H1 (cell line): Measurements from ENCODE around the gene ARHGAP26. TPM values are rescaled to one million over a fixed set of nuclear protein-coding genes. Genes with fewer than 3 reads are reported as not detected.

Experiments used
- CTCF ChIA-PET: fragments of 300-600 bp; sonication (Branson Sonifier 250); formaldehyde crosslinking; loops from one replicate; lab custom pipeline; 2021; ENCODE audit not compliant: partially characterized antibody; lab: Charles Lee
- POLR2A ChIA-PET: fragments of 300-600 bp; sonication (Branson Sonifier 250); formaldehyde crosslinking; loops from one replicate; lab custom pipeline; 2021; ENCODE audit warnings: inconsistent platforms; ENCODE audit not compliant: partially characterized antibody; lab: Charles Lee
- DNase-seq, 2 experiments: peaks; one replicate each; pipeline versions ENCODE4 v3.0.0 to v3.0.0-alpha.2; 2010 to 2022; ENCODE audit warnings: low spot score in 2 of 2, low read depth in 1 of 2, mixed read lengths in 1 of 2
- FAIRE-seq: peaks from 2 replicates; lab custom pipeline; 2011; peaks lifted over from hg19 to GRCh38; lab: Jason Lieb, UNC
- H2AFZ ChIP-seq: 2 replicates; pipeline ENCODE4 v1.8.1; 2012; ENCODE audit warnings: low read length, inconsistent platforms
- H2AK5ac ChIP-seq: 2 replicates; pipeline ENCODE4 v1.6.1; 2013; ENCODE audit warnings: low read depth, low read length
- H2BK120ac ChIP-seq: replicated peaks from 2 replicates; pipeline ENCODE3; 2013; ENCODE audit warnings: low read depth, low read length, inconsistent platforms
- H2BK12ac ChIP-seq: 2 replicates; pipeline ENCODE4 v1.6.1; 2013; ENCODE audit warnings: low read depth, low read length
- H2BK15ac ChIP-seq: 2 replicates; pipeline ENCODE4 v1.6.1; 2013; ENCODE audit warnings: low read length
- H2BK20ac ChIP-seq: 2 replicates; pipeline ENCODE4 v1.6.1; 2013; ENCODE audit warnings: low read length
- H2BK5ac ChIP-seq: 2 replicates; pipeline ENCODE4 v1.6.1; 2013; ENCODE audit warnings: low read depth, low read length
- H3K14ac ChIP-seq: 2 replicates; pipeline ENCODE4 v1.6.1; 2013; ENCODE audit warnings: inconsistent platforms; ENCODE audit not compliant: insufficient read length
- H3K18ac ChIP-seq: 2 replicates; pipeline ENCODE4 v1.6.1; 2013; ENCODE audit warnings: low read length; ENCODE audit errors: extremely low read depth
- H3K23ac ChIP-seq: 2 replicates; pipeline ENCODE4 v1.6.1; 2013; ENCODE audit warnings: inconsistent platforms; ENCODE audit not compliant: insufficient read length
- H3K23me2 ChIP-seq: 2 replicates; pipeline ENCODE4 v1.6.1; 2013; ENCODE audit warnings: low read depth, low read length
- H3K27ac ChIP-seq: 2 replicates; pipeline ENCODE4 v1.6.1; 2011; ENCODE audit warnings: low read depth, low read length, inconsistent platforms
- H3K27me3 ChIP-seq, 4 experiments: replicated peaks in 1 of 4; 1 replicate in 1 of 4; 2 replicates in 3 of 4; pipeline versions ENCODE4 v1.6.1 to v1.8.1; 2011 to 2013; ENCODE audit warnings: low read length in 3 of 4, mild to moderate bottlenecking in 3 of 4, inconsistent platforms in 2 of 4, mixed read lengths in 2 of 4, moderate library complexity in 1 of 4; ENCODE audit not compliant: control insufficient read depth in 3 of 4, insufficient read depth in 3 of 4; ENCODE audit errors: extremely low read depth in 1 of 4
- H3K36me3 ChIP-seq, 4 experiments: 2 replicates each; pipeline versions ENCODE4 v1.6.1 to v1.8.1; 2011 to 2013; ENCODE audit warnings: mild to moderate bottlenecking in 4 of 4, low read length in 3 of 4, moderate library complexity in 2 of 4, control low read depth in 1 of 4, inconsistent platforms in 1 of 4; ENCODE audit not compliant: insufficient read depth in 4 of 4, control insufficient read depth in 2 of 4
- H3K4ac ChIP-seq: replicated peaks from 2 replicates; pipeline ENCODE3; 2013; ENCODE audit warnings: low read length, low read depth, mixed read lengths, inconsistent platforms; ENCODE audit not compliant: insufficient read length
- H3K4me1 ChIP-seq, 4 experiments: replicated peaks in 1 of 4; 1 replicate in 1 of 4; 2 replicates in 3 of 4; pipeline versions ENCODE4 v1.6.1 to v1.8.1; 2011 to 2013; ENCODE audit warnings: low read length in 3 of 4, inconsistent platforms in 2 of 4, mixed read lengths in 1 of 4; ENCODE audit not compliant: insufficient read depth in 4 of 4, control insufficient read depth in 3 of 4
- H3K4me2 ChIP-seq, 2 experiments: 2 replicates each; pipeline versions ENCODE4 v1.6.1 to v1.8.1; 2011 to 2013; ENCODE audit warnings: low read depth in 2 of 2, low read length in 2 of 2, control low read depth in 1 of 2, inconsistent platforms in 1 of 2, mild to moderate bottlenecking in 1 of 2; ENCODE audit not compliant: insufficient read depth in 1 of 2
- H3K4me3 ChIP-seq, 4 experiments: fragments of 200-600, 300-600 bp in 1 of 4; sonication (generic), shearing (Covaris generic), sonication (Bioruptor Twin) in 1 of 4; 2 replicates each; pipeline versions ENCODE4 v1.5.1 to v1.8.1; 2011 to 2016; ENCODE audit warnings: low read length in 4 of 4, low read depth in 3 of 4, control low read depth in 2 of 4, inconsistent platforms in 2 of 4, mild to moderate bottlenecking in 2 of 4, mixed read lengths in 1 of 4, moderate library complexity in 1 of 4; ENCODE audit not compliant: insufficient read depth in 2 of 4; ENCODE audit errors: extremely low read depth in 1 of 4
- H3K56ac ChIP-seq: replicated peaks from 2 replicates; pipeline ENCODE3; 2013; ENCODE audit warnings: low read depth, mild to moderate bottlenecking, mixed read lengths, low read length, inconsistent platforms; ENCODE audit not compliant: insufficient read length
- H3K79me1 ChIP-seq: 2 replicates; pipeline ENCODE4 v1.6.1; 2013; ENCODE audit warnings: low read depth, low read length, control low read depth
- H3K79me2 ChIP-seq, 2 experiments: 2 replicates each; pipeline versions ENCODE4 v1.6.1 to v1.8.1; 2012 to 2013; ENCODE audit warnings: low read length in 2 of 2, mild to moderate bottlenecking in 2 of 2, inconsistent platforms in 1 of 2; ENCODE audit not compliant: insufficient read depth in 2 of 2, control insufficient read depth in 1 of 2
- H3K9ac ChIP-seq, 4 experiments: replicated peaks in 1 of 4; 1 replicate in 1 of 4; 2 replicates in 3 of 4; pipeline versions ENCODE4 v1.6.1 to v1.8.1; 2011 to 2013; ENCODE audit warnings: low read depth in 3 of 4, low read length in 3 of 4, control low read depth in 2 of 4, mild to moderate bottlenecking in 2 of 4, moderate library complexity in 2 of 4, inconsistent platforms in 1 of 4; ENCODE audit errors: extremely low read depth in 1 of 4
- H3K9me3 ChIP-seq, 2 experiments: 2 replicates each; pipeline versions ENCODE4 v1.6.1 to v1.8.1; 2012 to 2013; ENCODE audit warnings: mild to moderate bottlenecking in 2 of 2, moderate library complexity in 2 of 2, control low read depth in 1 of 2, inconsistent platforms in 1 of 2, low read depth in 1 of 2, low read length in 1 of 2, mixed read lengths in 1 of 2; ENCODE audit not compliant: insufficient read depth in 2 of 2
- H4K20me1 ChIP-seq, 2 experiments: replicated peaks in 1 of 2; 2 replicates each; pipeline versions ENCODE3 to v1.8.1; 2011 to 2013; ENCODE audit warnings: inconsistent platforms in 2 of 2, low read length in 2 of 2, mild to moderate bottlenecking in 1 of 2; ENCODE audit not compliant: insufficient read depth in 2 of 2, control insufficient read depth in 1 of 2
- H4K5ac ChIP-seq: 2 replicates; pipeline ENCODE4 v1.6.1; 2013; ENCODE audit warnings: low read length, low read depth, mixed read lengths, inconsistent platforms; ENCODE audit not compliant: insufficient read length
- H4K8ac ChIP-seq: 2 replicates; pipeline ENCODE4 v1.8.0; 2013; ENCODE audit warnings: mild to moderate bottlenecking, moderate library complexity, low read length, inconsistent platforms; ENCODE audit not compliant: insufficient read depth; ENCODE audit errors: extremely low read depth
- H4K91ac ChIP-seq: replicated peaks from 2 replicates; pipeline ENCODE3; 2013; ENCODE audit warnings: low read length, mixed read lengths, inconsistent platforms; ENCODE audit not compliant: insufficient read length
- BRCA1 ChIP-seq: IDR thresholded peaks from 2 replicates; pipeline ENCODE4 v1.6.1; 2012; ENCODE audit warnings: low read depth, low read length, improper control_type of control experiment
- TCF12 ChIP-seq: IDR thresholded peaks from 2 replicates; pipeline ENCODE4 v1.6.1; 2011; ENCODE audit warnings: low read depth, mild to moderate bottlenecking, low read length
- WGBS, 2 experiments: shearing (Covaris generic) in 1 of 2; methylation state at CpG; one replicate each; pipeline versions ENCODE4 v1.1.6 to v1.1.7; 2013 to 2015; ENCODE audit warnings: low lambda C conversion rate in 2 of 2, mixed read lengths in 2 of 2, inconsistent platforms in 1 of 2, low coverage in 1 of 2, missing lambda C conversion rate in 1 of 2; ENCODE audit not compliant: insufficient replicate concordance in 2 of 2, insufficient coverage in 1 of 2, insufficient read length in 1 of 2; ENCODE audit errors: extremely low coverage in 1 of 2, missing lambda C conversion rate in 1 of 2; 5-methylcytosine and 5-hydroxymethylcytosine counted together
- polyA plus RNA-seq, 7 experiments: library from polyadenylated mRNA; depleted of rRNA in 3 of 7; stranded (reverse) in 5 of 7; unstranded in 2 of 7; fragments of >200 nt in 5 of 7; fragments of 200-250 nt in 2 of 7; gene quantifications; 1 replicate in 5 of 7; 2 replicates in 1 of 7; 4 replicates in 1 of 7; pipeline versions ENCODE4 v1.2.1 to v1.2.3, GENCODE V29; 2011 to 2013; ENCODE audit warnings: missing spikeins in 2 of 7, mixed read lengths in 2 of 7
- total RNA-seq: library from RNA; stranded (reverse); fragmentation: NEBNext Ultra II Directional; extraction: Animal tissue kit (Norgen Biotek cat#: 25700); gene quantifications from 2 replicates; pipeline ENCODE4 v1.2.1, GENCODE V29; 2021

Gene ARHGAP26
- total and polyA plus RNA-seq, 2 of the 8 experiments (the other 6 are each of a cell fraction or from before 2014, with no cell fraction given), result 7.1 to 24.8 TPM

DNA sequence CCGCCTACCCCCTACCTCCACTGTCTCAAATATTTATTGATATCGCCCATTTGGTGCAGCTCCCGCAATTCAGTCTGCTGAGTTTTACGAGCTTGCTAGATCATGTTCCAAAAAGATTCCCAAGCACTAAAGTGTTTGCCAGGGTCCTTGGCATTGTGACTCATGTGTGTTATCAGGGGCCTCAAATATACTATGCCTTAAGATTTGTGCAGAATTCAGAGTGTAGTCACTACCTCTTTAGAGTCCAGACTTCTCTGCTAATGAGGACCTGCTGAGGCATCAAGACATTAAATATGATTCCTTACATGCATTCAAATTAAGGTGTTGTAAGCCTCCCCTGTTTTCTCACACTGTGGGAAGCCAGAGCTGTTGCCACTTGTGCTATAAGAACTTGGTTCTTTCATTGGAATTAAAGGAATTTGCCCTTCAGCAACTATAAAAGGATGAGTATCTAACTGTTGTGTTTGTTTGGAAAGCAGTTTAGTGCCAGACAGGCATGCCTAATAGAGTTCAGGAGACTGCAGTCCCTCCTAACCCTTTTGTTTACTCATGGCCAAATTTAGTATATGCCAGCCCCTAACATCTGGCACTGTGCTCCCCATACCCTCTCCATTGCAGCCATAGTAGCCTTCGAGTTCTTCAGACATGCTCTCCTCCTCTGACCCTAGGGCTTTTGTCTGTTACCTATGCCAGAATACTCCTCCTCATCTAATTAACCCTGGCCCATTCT lies 316.9 kb downstream of the ARHGAP26 start:
- POLR2A ChIA-PET, result no interaction called here
- Histone ChIP-seq H2BK15ac (no peak overlapping the region), H4K91ac (no peak overlapping the region), H3K23ac (no peak overlapping the region), H4K5ac (no peak overlapping the region), H3K4me1 (peaks cover 0 to 7% (median 2%) of the 10 kb centered on the region in 4 experiments; a peak in 3 of 7 replicates), H2AK5ac (0 out of 2 replicates have a peak overlapping the region, but pooled peaks have one; percentile 32), H2BK120ac (no peak overlapping the region), H3K23me2 (no peaks in the 10 kb centered on the region; the same call in 1 of the 2 replicates), H3K9ac (no peak overlapping the region), H3K27ac (no peak overlapping the region), H3K9me3 (no peaks in the 10 kb centered on the region), H3K36me3 (no peaks in the 10 kb centered on the region), H2BK20ac (no peak overlapping the region), H3K4me3 (no peak overlapping the region), H3K4ac (no peak overlapping the region), H2BK5ac (no peak overlapping the region), H3K27me3 (no peaks in the 10 kb centered on the region), H2AFZ (no peak overlapping the region), H4K8ac (no peak overlapping the region), H3K79me1 (no peaks in the 10 kb centered on the region), H2BK12ac (no peak overlapping the region), H3K14ac (no peak overlapping the region), H3K18ac (no peak overlapping the region), H3K4me2 (no peak overlapping the region), H3K79me2 (no peaks in the 10 kb centered on the region), H4K20me1 (no peaks in the 10 kb centered on the region), H3K56ac (no peak overlapping the region)
- DNase-seq (no peak), FAIRE-seq (no peak)
- CTCF ChIA-PET, result interaction anchor here (1.5 kb wide), 1 partner anchor 12 kb away, joined by 3 read pairs; no protein-coding TSS in a partner anchor
- TF ChIP-seq TCF12 (no peak), BRCA1 (no peak)
- 83% methylated on average over 5 of the region's 5 CpGs; no CpG with 5 or more reads in 1 of the 2 experiments for WGBS, 2 experiments
